Osteoblast (primary cell): ENCODE measurements around the gene GAS2L3. TPM values are rescaled to one million over a fixed set of nuclear protein-coding genes. Genes with fewer than 3 reads are reported as not detected.
A peak's percentile ranks its signal among the peaks of the same experiment; 100 is the strongest.

Source experiments
- DNase-seq: peaks from one replicate; pipeline ENCODE4 v3.0.0; 2011; ENCODE audit warnings: low spot score, mixed read lengths; ENCODE audit not compliant: insufficient read length; ENCODE audit errors: missing footprints
- H2AFZ ChIP-seq: 2 replicates; pipeline ENCODE4 v1.6.0; 2011; ENCODE audit warnings: mild to moderate bottlenecking, low read length
- H3K27ac ChIP-seq: 2 replicates; pipeline ENCODE4 v1.5.1; 2011; ENCODE audit warnings: mild to moderate bottlenecking, low read depth, low read length, moderate library complexity
- H3K27me3 ChIP-seq: 2 replicates; pipeline ENCODE4 v1.6.0; 2012; ENCODE audit warnings: mild to moderate bottlenecking, control low read depth, inconsistent platforms, low read length, moderate library complexity; ENCODE audit not compliant: insufficient read depth
- H3K36me3 ChIP-seq: 2 replicates; pipeline ENCODE4 v1.5.1; 2011; ENCODE audit warnings: mild to moderate bottlenecking, low read length, control low read depth, moderate library complexity; ENCODE audit not compliant: insufficient read depth
- H3K4me1 ChIP-seq: 2 replicates; pipeline ENCODE4 v1.5.1; 2011; ENCODE audit warnings: mild to moderate bottlenecking, low read length, control low read depth, moderate library complexity; ENCODE audit not compliant: insufficient read depth
- H3K4me2 ChIP-seq: 2 replicates; pipeline ENCODE4 v1.6.0; 2011; ENCODE audit warnings: mild to moderate bottlenecking, low read length; ENCODE audit not compliant: insufficient read depth
- H3K4me3 ChIP-seq: fragments of 200-600 bp; sonication (generic); 3 replicates; pipeline ENCODE4 v1.5.1; 2012; ENCODE audit warnings: mild to moderate bottlenecking, low read length, inconsistent platforms; ENCODE audit not compliant: insufficient read depth
- H3K79me2 ChIP-seq: 2 replicates; pipeline ENCODE4 v1.6.0; 2012; ENCODE audit warnings: mild to moderate bottlenecking, low read length, control low read depth, inconsistent platforms; ENCODE audit not compliant: insufficient read depth
- H3K9me3 ChIP-seq: 2 replicates; pipeline ENCODE4 v1.5.1; 2011; ENCODE audit warnings: low read depth, low read length, control low read depth
- H4K20me1 ChIP-seq: 2 replicates; pipeline ENCODE4 v1.6.0; 2012; ENCODE audit warnings: mild to moderate bottlenecking, low read length, control low read depth; ENCODE audit not compliant: insufficient read depth
- total RNA-seq: library from RNA; depleted of rRNA; stranded (reverse); fragments of >200 nt; gene quantifications from 2 replicates; pipeline ENCODE4 v1.2.3, GENCODE V29; 2012
- TF ChIP-seq, protein P1 (sequence below): IDR thresholded peaks from 2 replicates; pipeline ENCODE4 v1.5.1; 2011; ENCODE audit warnings: mild to moderate bottlenecking, low read depth, low read length, moderate library complexity; ENCODE audit errors: extremely low read depth

The GAS2L3 gene
- total RNA-seq, 1 donor = 29.3 TPM

DNA sequence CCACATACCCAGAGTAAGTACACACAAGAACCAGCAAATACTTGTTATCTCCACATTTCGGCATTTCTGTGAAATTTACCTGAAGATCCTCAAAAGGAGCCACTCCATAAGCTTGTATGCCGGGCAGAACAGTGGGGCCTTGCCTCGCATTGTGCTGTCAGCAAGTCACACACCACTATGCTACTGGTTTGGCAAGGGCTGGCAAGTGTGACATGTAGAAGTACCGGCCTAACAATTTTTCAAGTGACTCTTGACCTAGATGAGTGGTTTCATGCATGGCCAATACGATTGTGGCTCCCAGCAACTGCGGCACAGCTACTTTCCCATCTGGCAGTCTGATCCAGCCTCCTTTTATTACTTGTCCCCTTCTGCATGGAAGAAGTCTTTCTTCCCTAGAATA, 69.8 kb downstream of the GAS2L3 start:
- H3K4me3 ChIP-seq = no peak overlapping the region

DNA sequence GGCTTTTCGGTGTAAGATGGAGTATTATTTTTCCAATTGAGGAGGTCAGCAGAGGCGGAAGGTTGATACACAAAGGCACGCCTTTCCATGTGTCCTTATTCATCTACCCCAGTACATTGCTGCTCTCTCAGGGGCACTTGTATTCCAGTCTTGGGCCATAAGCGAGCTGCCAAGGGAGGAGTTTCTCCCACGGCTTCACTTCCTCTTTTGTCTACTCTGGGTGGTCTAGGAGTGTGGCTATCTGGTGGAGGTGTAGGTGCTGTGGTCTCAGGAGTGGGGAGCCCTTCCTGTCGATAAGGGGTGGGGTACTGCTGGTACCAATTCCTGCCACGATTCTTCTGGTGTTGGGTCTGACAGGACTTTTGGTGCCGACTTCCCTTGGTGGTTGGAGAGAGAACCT, 73.4 kb downstream of the GAS2L3 start:
- no peaks in the 10 kb centered on the region for H3K4me1 ChIP-seq
- TF ChIP-seq, protein P1, sequence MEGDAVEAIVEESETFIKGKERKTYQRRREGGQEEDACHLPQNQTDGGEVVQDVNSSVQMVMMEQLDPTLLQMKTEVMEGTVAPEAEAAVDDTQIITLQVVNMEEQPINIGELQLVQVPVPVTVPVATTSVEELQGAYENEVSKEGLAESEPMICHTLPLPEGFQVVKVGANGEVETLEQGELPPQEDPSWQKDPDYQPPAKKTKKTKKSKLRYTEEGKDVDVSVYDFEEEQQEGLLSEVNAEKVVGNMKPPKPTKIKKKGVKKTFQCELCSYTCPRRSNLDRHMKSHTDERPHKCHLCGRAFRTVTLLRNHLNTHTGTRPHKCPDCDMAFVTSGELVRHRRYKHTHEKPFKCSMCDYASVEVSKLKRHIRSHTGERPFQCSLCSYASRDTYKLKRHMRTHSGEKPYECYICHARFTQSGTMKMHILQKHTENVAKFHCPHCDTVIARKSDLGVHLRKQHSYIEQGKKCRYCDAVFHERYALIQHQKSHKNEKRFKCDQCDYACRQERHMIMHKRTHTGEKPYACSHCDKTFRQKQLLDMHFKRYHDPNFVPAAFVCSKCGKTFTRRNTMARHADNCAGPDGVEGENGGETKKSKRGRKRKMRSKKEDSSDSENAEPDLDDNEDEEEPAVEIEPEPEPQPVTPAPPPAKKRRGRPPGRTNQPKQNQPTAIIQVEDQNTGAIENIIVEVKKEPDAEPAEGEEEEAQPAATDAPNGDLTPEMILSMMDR = no peak
- H3K9me3 ChIP-seq = no peaks in the 10 kb centered on the region
- H3K4me3 ChIP-seq = no peak overlapping the region
- no peaks in the 10 kb centered on the region for H3K27me3 ChIP-seq
- DNase-seq = no peak
- H3K27ac ChIP-seq = no peak overlapping the region
- H3K79me2 ChIP-seq = no peaks in the 10 kb centered on the region
- no peaks in the 10 kb centered on the region for H4K20me1 ChIP-seq
- H2AFZ ChIP-seq = no peak overlapping the region
- no peaks in the 10 kb centered on the region for H3K36me3 ChIP-seq
- no peak overlapping the region for H3K4me2 ChIP-seq

More for the DNA sequence above, 69.8 kb downstream of the GAS2L3 start:
- DNase-seq = no peak
- Histone ChIP-seq H3K27me3 (no peaks in the 10 kb centered on the region), H2AFZ (no peak overlapping the region), H3K36me3 (no peaks in the 10 kb centered on the region), H3K4me1 (no peaks in the 10 kb centered on the region), H3K27ac (no peak overlapping the region), H3K9me3 (no peaks in the 10 kb centered on the region), H3K79me2 (no peaks in the 10 kb centered on the region), H3K4me2 (no peak overlapping the region), H4K20me1 (no peaks in the 10 kb centered on the region)
- TF ChIP-seq, protein P1 = no peak

DNA sequence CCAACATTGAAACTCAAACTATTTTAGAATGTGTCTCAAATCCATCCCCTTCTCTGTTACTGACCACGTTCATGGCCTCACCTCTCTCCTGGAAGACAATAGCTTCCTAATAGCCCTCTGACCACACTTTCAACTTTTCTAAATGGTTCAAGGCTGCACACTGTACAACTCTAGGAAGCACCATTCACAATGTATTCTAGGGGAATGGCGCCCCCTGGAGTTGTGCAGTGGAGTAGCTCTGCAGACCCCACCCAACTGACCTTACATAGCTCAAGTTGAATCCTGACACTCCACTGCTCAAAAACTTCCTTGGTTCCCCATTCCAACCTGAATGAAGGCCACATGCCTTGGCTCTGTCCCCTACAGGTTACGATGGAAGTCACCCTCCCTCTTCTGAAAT, 77.6 kb downstream of the GAS2L3 start:
- Histone ChIP-seq H3K27ac (no peak overlapping the region), H2AFZ (no peak overlapping the region), H3K27me3 (no peaks in the 10 kb centered on the region), H3K79me2 (no peaks in the 10 kb centered on the region), H3K4me2 (no peak overlapping the region), H3K36me3 (no peaks in the 10 kb centered on the region), H4K20me1 (no peaks in the 10 kb centered on the region), H3K4me3 (no peak overlapping the region), H3K4me1 (no peaks in the 10 kb centered on the region), H3K9me3 (no peaks in the 10 kb centered on the region)
- TF ChIP-seq, protein P1 = peak; percentile 11
- no peak for DNase-seq

DNA sequence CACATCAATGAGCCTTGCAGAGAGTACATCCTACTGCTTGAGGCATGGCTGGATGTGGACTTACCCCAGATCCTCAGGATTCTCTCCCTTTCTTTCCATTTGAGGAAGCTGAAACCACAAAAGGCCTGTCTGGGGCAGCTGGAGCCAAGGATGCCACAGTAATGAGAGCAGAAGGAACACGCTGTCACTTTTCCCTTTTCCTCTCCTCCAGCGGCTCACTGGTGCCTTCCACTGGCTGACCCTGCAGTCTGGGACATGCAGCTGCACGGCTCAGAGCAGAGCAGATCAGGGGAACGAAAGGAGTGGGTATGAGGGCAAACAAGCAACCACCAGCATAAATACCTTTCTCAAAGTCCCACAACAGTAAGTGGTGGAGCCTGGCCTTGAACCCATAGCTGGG, 78.2 kb downstream of the GAS2L3 start:
- no peaks in the 10 kb centered on the region for H3K9me3 ChIP-seq
- H3K79me2 ChIP-seq = no peaks in the 10 kb centered on the region
- H2AFZ ChIP-seq = no peak overlapping the region
- H3K27ac ChIP-seq = no peak overlapping the region
- H3K4me2 ChIP-seq = no peak overlapping the region
- no peaks in the 10 kb centered on the region for H3K36me3 ChIP-seq
- no peaks in the 10 kb centered on the region for H3K27me3 ChIP-seq
- H3K4me3 ChIP-seq = no peak overlapping the region
- DNase-seq = peak; percentile 72
- no peaks in the 10 kb centered on the region for H3K4me1 ChIP-seq
- no peaks in the 10 kb centered on the region for H4K20me1 ChIP-seq
- TF ChIP-seq, protein P1 = no peak
